Ectodermal cell (in vitro differentiated cells): ENCODE results near the gene ZNF593OS.

ENCODE experiments used
- H3K27ac ChIP-seq: 2 replicates; pipeline ENCODE4 v1.7.0; 2013; ENCODE audit warnings: mild to moderate bottlenecking, low read depth, low read length; ENCODE audit not compliant: insufficient read depth, poor library complexity, severe bottlenecking
- H3K27me3 ChIP-seq: 2 replicates; pipeline ENCODE4 v1.7.0; 2013; ENCODE audit warnings: mild to moderate bottlenecking, low read length; ENCODE audit not compliant: insufficient read depth, control insufficient read depth, poor library complexity, severe bottlenecking
- H3K36me3 ChIP-seq: one replicate; pipeline ENCODE4 v1.7.0; 2013; ENCODE audit warnings: low read length; ENCODE audit not compliant: control insufficient read depth, insufficient read depth
- H3K4me1 ChIP-seq: one replicate; pipeline ENCODE4 v1.7.0; 2013; ENCODE audit warnings: low read length; ENCODE audit not compliant: control insufficient read depth, insufficient read depth
- H3K4me3 ChIP-seq: 2 replicates; pipeline ENCODE4 v1.7.0; 2013; ENCODE audit warnings: low read depth, low read length, control low read depth; ENCODE audit not compliant: insufficient read depth
- H3K9me3 ChIP-seq: 2 replicates; pipeline ENCODE4 v1.7.0; 2013; ENCODE audit warnings: mild to moderate bottlenecking, low read length, moderate library complexity; ENCODE audit not compliant: control insufficient read depth
- WGBS, 2 experiments: methylation state at CpG; one replicate each; pipeline ENCODE4 v1.1.7; 2013; ENCODE audit warnings: missing lambda C conversion rate in 2 of 2; 5-methylcytosine and 5-hydroxymethylcytosine counted together

The ZNF593OS gene

GRCh38 chr1:26200413-26200812 lies 28.8 kb upstream of the ZNF593OS start:
- peaks cover 6% of the 10 kb centered on the region for H3K4me1 ChIP-seq
- H3K27me3 ChIP-seq, result no peaks in the 10 kb centered on the region
- H3K4me3 ChIP-seq, result no peak overlapping the region
- whole genome bisulfite sequencing, 2 experiments, result 88 to 90% methylated on average over 5 of the region's 5 CpGs
- no peaks in the 10 kb centered on the region for H3K36me3 ChIP-seq
- no peak overlapping the region for H3K27ac ChIP-seq
- no peaks in the 10 kb centered on the region for H3K9me3 ChIP-seq

- Histone ChIP-seq H3K27me3 (no peaks in the 10 kb centered on the region), H3K4me1 (no peaks in the 10 kb centered on the region), H3K9me3 (no peaks in the 10 kb centered on the region), H3K36me3 (no peaks in the 10 kb centered on the region), H3K27ac (no peak overlapping the region), H3K4me3 (no peak overlapping the region)
- WGBS, 2 experiments, result 86 to 88% methylated on average over 11 of the region's 11 CpGs
Measured at GRCh38 chr1:26197813-26198212, 26.2 kb upstream of the ZNF593OS start.

- 96% methylated on average over 3 of the region's 3 CpGs for WGBS, 2 experiments
- Histone ChIP-seq H3K27me3 (no peaks in the 10 kb centered on the region), H3K4me1 (no peaks in the 10 kb centered on the region), H3K27ac (no peak overlapping the region), H3K9me3 (no peaks in the 10 kb centered on the region), H3K4me3 (no peak overlapping the region), H3K36me3 (no peaks in the 10 kb centered on the region)
Measured at GRCh38 chr1:26197301-26197700, 25.7 kb upstream of the ZNF593OS start.

GRCh38 chr1:26195805-26196204 lies 24.2 kb upstream of the ZNF593OS start:
- no peaks in the 10 kb centered on the region for H3K36me3 ChIP-seq
- H3K9me3 ChIP-seq, result no peaks in the 10 kb centered on the region
- H3K27ac ChIP-seq, result no peak overlapping the region
- WGBS, 2 experiments, result 90 to 99% methylated on average over 3 of the region's 3 CpGs
- H3K27me3 ChIP-seq, result no peaks in the 10 kb centered on the region
- H3K4me3 ChIP-seq, result no peak overlapping the region
- peaks cover 4% of the 10 kb centered on the region for H3K4me1 ChIP-seq

GRCh38 chr1:26191739-26192138 lies 20.1 kb upstream of the ZNF593OS start:
- no peak overlapping the region for H3K27ac ChIP-seq
- WGBS, 2 experiments, result 88 to 92% methylated on average over 3 of the region's 3 CpGs
- H3K36me3 ChIP-seq, result no peaks in the 10 kb centered on the region
- no peak overlapping the region for H3K4me3 ChIP-seq
- no peaks in the 10 kb centered on the region for H3K27me3 ChIP-seq
- H3K4me1 ChIP-seq, result peaks cover 15% of the 10 kb centered on the region
- no peaks in the 10 kb centered on the region for H3K9me3 ChIP-seq

GRCh38 chr1:26190373-26190987 lies 18.8 kb upstream of the ZNF593OS start, which contains the start of gene CATSPER4:
Gene CATSPER4, plus strand, starts transcription at chr1:26190602. Its CDS starts 26 bp downstream, at chr1:26190628.
- peaks cover 15% of the 10 kb centered on the region for H3K4me1 ChIP-seq
- H3K9me3 ChIP-seq, result no peaks in the 10 kb centered on the region
- no peak within 1 kb of the TSS for H3K4me3 ChIP-seq
- no peaks in the 10 kb centered on the region for H3K36me3 ChIP-seq
- WGBS, 2 experiments, result 19% methylated on average over 16 of the region's 16 CpGs
- no peaks in the 10 kb centered on the region for H3K27me3 ChIP-seq
- H3K27ac ChIP-seq, result peak within 1 kb of the TSS; percentile 16

GRCh38 chr1:26189751-26190275 lies 18.2 kb upstream of the ZNF593OS start:
- 88 to 93% methylated on average over 7 of the region's 7 CpGs for WGBS, 2 experiments
- Histone ChIP-seq H3K27me3 (no peaks in the 10 kb centered on the region), H3K4me3 (no peak overlapping the region), H3K4me1 (peaks cover 15% of the 10 kb centered on the region), H3K36me3 (no peaks in the 10 kb centered on the region), H3K9me3 (no peaks in the 10 kb centered on the region), H3K27ac (no peak overlapping the region)

- no peak overlapping the region for H3K27ac ChIP-seq
- H3K36me3 ChIP-seq, result no peaks in the 10 kb centered on the region
- no peak overlapping the region for H3K4me3 ChIP-seq
- H3K9me3 ChIP-seq, result no peaks in the 10 kb centered on the region
- H3K4me1 ChIP-seq, result peaks cover 15% of the 10 kb centered on the region
- WGBS, 2 experiments, result 88 to 92% methylated on average over 6 of the region's 6 CpGs
- no peaks in the 10 kb centered on the region for H3K27me3 ChIP-seq
Measured at GRCh38 chr1:26189331-26189730, 17.7 kb upstream of the ZNF593OS start.

GRCh38 chr1:26188477-26188876 lies 16.8 kb upstream of the ZNF593OS start:
- Histone ChIP-seq H3K4me3 (no peak overlapping the region), H3K27me3 (no peaks in the 10 kb centered on the region), H3K36me3 (no peaks in the 10 kb centered on the region), H3K4me1 (peaks cover 15% of the 10 kb centered on the region), H3K9me3 (no peaks in the 10 kb centered on the region), H3K27ac (no peak overlapping the region)
- 96 to 97% methylated on average over 8 of the region's 8 CpGs for WGBS, 2 experiments

- Histone ChIP-seq H3K27ac (no peak overlapping the region), H3K27me3 (no peaks in the 10 kb centered on the region), H3K9me3 (no peaks in the 10 kb centered on the region), H3K4me1 (peaks cover 15% of the 10 kb centered on the region), H3K36me3 (no peaks in the 10 kb centered on the region), H3K4me3 (no peak overlapping the region)
- WGBS, 2 experiments, result 88 to 96% methylated on average over 6 of the region's 6 CpGs
Measured at GRCh38 chr1:26187882-26188281, 16.2 kb upstream of the ZNF593OS start.
